Karpas-422 (cell line): ENCODE data around the gene CYBA. TPM values are rescaled to one million over a fixed set of nuclear protein-coding genes. Genes with fewer than 3 reads are reported as not detected.

Source experiments
- DNase-seq: peaks from one replicate; pipeline ENCODE4 v3.0.0-alpha.2; 2015
- H2AFZ ChIP-seq: fragments of 200-600 bp; sonication (generic); 2 replicates; pipeline ENCODE4 v1.6.1; 2014; ENCODE audit warnings: antibody characterized with exemption, low read length, mixed read lengths
- H3K27ac ChIP-seq: fragments of 200-600 bp; sonication (generic); 2 replicates; pipeline ENCODE4 v1.5.1; 2014; ENCODE audit warnings: mild to moderate bottlenecking, low read length, moderate library complexity
- H3K27me3 ChIP-seq: fragments of 200-600 bp; sonication (generic); 2 replicates; pipeline ENCODE4 v1.6.1; 2014; ENCODE audit warnings: low read length, mixed read lengths
- H3K36me3 ChIP-seq: fragments of 200-600 bp; sonication (generic); 2 replicates; pipeline ENCODE4 v1.6.1; 2014; ENCODE audit warnings: low read length, mixed read lengths; ENCODE audit not compliant: insufficient read depth
- H3K4me1 ChIP-seq: fragments of 200-600 bp; sonication (generic); 2 replicates; pipeline ENCODE4 v1.6.1; 2014; ENCODE audit warnings: mild to moderate bottlenecking, low read length, mixed read lengths
- H3K4me2 ChIP-seq: fragments of 200-600 bp; sonication (generic); 2 replicates; pipeline ENCODE4 v1.6.1; 2014; ENCODE audit warnings: low read length, low read depth, mild to moderate bottlenecking; ENCODE audit not compliant: poor library complexity, severe bottlenecking
- H3K4me3 ChIP-seq: fragments of 200-600 bp; sonication (generic); 2 replicates; pipeline ENCODE4 v1.5.1; 2014; ENCODE audit warnings: mild to moderate bottlenecking, antibody characterized with exemption, low read length, mixed read lengths
- H3K79me2 ChIP-seq: fragments of 200-600 bp; sonication (generic); 2 replicates; pipeline ENCODE4 v1.6.1; 2014; ENCODE audit warnings: mild to moderate bottlenecking, low read length, mixed read lengths
- H3K9ac ChIP-seq: fragments of 200-600 bp; sonication (generic); 2 replicates; pipeline ENCODE4 v1.6.0; 2014; ENCODE audit warnings: low read length
- H3K9me2 ChIP-seq: fragments of 200-600 bp; sonication (generic), shearing (Covaris generic); replicated peaks from 2 replicates; pipeline ENCODE4 v1.6.0; 2014; ENCODE audit warnings: mild to moderate bottlenecking, low read length, moderate library complexity; ENCODE audit not compliant: insufficient read depth
- H3K9me3 ChIP-seq: fragments of 300-700, 200-600 bp; sonication (generic); 2 replicates; pipeline ENCODE4 v1.6.1; 2014; ENCODE audit warnings: low read length, mixed read lengths
- H4K20me1 ChIP-seq: fragments of 200-600 bp; sonication (generic); 2 replicates; pipeline ENCODE4 v1.6.1; 2014; ENCODE audit warnings: mild to moderate bottlenecking, antibody characterized with exemption, low read length, low read depth; ENCODE audit not compliant: insufficient read depth
- total RNA-seq: library from RNA; depleted of rRNA; stranded (reverse); fragments of >200 nt; shearing (Covaris generic); gene quantifications from 2 replicates; pipeline ENCODE4 v1.2.3, GENCODE V29; 2014; ENCODE audit warnings: low replicate concordance; rRNA removed

Gene CYBA
- total RNA-seq: 395 and 1,207 TPM in 2 replicates

- H3K36me3 ChIP-seq: no peaks in the 10 kb centered on the region; the same call in 1 of the 2 replicates
- H3K9ac ChIP-seq: peak within 1 kb of the TSS; percentile 99
- peak within 1 kb of the TSS; percentile 94 for H3K27ac ChIP-seq
- no peak within 1 kb of the TSS; the same call in 1 of the 2 replicates for H2AFZ ChIP-seq
- H3K27me3 ChIP-seq: no peaks in the 10 kb centered on the region
- peaks cover 34% of the 10 kb centered on the region for H3K4me1 ChIP-seq
- peaks cover 34% of the 10 kb centered on the region for H4K20me1 ChIP-seq
- peak within 1 kb of the TSS; percentile 100 for H3K4me3 ChIP-seq
- peak within 1 kb of the TSS; percentile 97 for H3K4me2 ChIP-seq
- H3K9me3 ChIP-seq: no peaks in the 10 kb centered on the region
- no peaks in the 10 kb centered on the region for H3K9me2 ChIP-seq
- DNase-seq: peak; percentile 95
- peaks cover 18% of the 10 kb centered on the region for H3K79me2 ChIP-seq
Observed at GRCh38 chr16:88650749-88651275, at the start of gene CYBA. CYBA (minus strand) TSS chr16:88651053; CDS start chr16:88651013, 40 bp downstream.

GRCh38 chr16:88700322-88700635 lies 49.4 kb upstream of the CYBA start:
- Histone ChIP-seq H3K27ac (peak overlapping the region; percentile 61; the same call in 1 of the 2 replicates), H3K4me1 (peaks cover 41% of the 10 kb centered on the region), H3K27me3 (no peaks in the 10 kb centered on the region), H2AFZ (no peak overlapping the region), H3K9ac (peak overlapping the region; percentile 83), H3K4me3 (peak overlapping the region; percentile 70; the same call in 1 of the 2 replicates), H4K20me1 (peaks cover 20% of the 10 kb centered on the region; the same call in 1 of the 2 replicates), H3K79me2 (0 out of 2 replicates have a peak, but pooled peaks cover 5% of the 10 kb centered on the region), H3K9me2 (no peaks in the 10 kb centered on the region), H3K4me2 (peak overlapping the region; percentile 79), H3K36me3 (no peaks in the 10 kb centered on the region), H3K9me3 (no peaks in the 10 kb centered on the region)
- no peak for DNase-seq

DNA sequence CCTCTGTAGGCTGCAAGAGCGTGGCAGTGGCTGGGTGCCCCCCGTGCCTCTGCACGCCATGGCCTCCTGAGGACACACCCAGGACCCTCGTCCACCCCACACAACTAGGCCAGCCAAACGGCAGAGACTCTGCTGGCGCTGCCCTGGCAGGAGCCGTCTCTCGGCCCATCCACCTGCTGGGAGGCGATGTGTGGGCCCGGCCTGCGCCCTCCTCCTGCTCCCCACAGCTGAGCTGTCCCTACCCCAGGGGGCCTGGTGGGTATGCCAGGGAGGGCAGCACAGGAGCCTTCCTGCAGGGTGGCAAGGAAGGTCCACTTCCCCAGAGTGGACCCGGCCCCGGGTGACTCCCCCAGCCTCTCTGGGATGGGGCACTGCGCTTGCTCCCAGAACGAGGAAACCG lies 48.3 kb upstream of the CYBA start:
- no peak overlapping the region for H3K4me2 ChIP-seq
- H3K27me3 ChIP-seq: no peaks in the 10 kb centered on the region
- no peaks in the 10 kb centered on the region for H3K9me2 ChIP-seq
- DNase-seq: no peak
- H4K20me1 ChIP-seq: peaks cover 11% of the 10 kb centered on the region; the same call in 1 of the 2 replicates
- no peaks in the 10 kb centered on the region for H3K9me3 ChIP-seq
- H2AFZ ChIP-seq: no peak overlapping the region
- 0 out of 2 replicates have a peak, but pooled peaks cover 5% of the 10 kb centered on the region for H3K79me2 ChIP-seq
- H3K9ac ChIP-seq: no peak overlapping the region
- peaks cover 32% of the 10 kb centered on the region for H3K4me1 ChIP-seq
- no peaks in the 10 kb centered on the region for H3K36me3 ChIP-seq
- no peak overlapping the region for H3K27ac ChIP-seq
- no peak overlapping the region for H3K4me3 ChIP-seq

GRCh38 chr16:88698646-88699045 lies 47.8 kb upstream of the CYBA start:
- H4K20me1 ChIP-seq: peaks cover 5% of the 10 kb centered on the region; the same call in 1 of the 2 replicates
- H3K4me3 ChIP-seq: no peak overlapping the region
- no peaks in the 10 kb centered on the region for H3K36me3 ChIP-seq
- 0 out of 2 replicates have a peak, but pooled peaks cover 5% of the 10 kb centered on the region for H3K79me2 ChIP-seq
- H2AFZ ChIP-seq: no peak overlapping the region
- H3K27ac ChIP-seq: no peak overlapping the region
- H3K4me1 ChIP-seq: peaks cover 26% of the 10 kb centered on the region
- no peak for DNase-seq
- no peaks in the 10 kb centered on the region for H3K27me3 ChIP-seq
- H3K9me3 ChIP-seq: no peaks in the 10 kb centered on the region
- H3K9ac ChIP-seq: no peak overlapping the region
- H3K9me2 ChIP-seq: no peaks in the 10 kb centered on the region
- H3K4me2 ChIP-seq: no peak overlapping the region

DNA sequence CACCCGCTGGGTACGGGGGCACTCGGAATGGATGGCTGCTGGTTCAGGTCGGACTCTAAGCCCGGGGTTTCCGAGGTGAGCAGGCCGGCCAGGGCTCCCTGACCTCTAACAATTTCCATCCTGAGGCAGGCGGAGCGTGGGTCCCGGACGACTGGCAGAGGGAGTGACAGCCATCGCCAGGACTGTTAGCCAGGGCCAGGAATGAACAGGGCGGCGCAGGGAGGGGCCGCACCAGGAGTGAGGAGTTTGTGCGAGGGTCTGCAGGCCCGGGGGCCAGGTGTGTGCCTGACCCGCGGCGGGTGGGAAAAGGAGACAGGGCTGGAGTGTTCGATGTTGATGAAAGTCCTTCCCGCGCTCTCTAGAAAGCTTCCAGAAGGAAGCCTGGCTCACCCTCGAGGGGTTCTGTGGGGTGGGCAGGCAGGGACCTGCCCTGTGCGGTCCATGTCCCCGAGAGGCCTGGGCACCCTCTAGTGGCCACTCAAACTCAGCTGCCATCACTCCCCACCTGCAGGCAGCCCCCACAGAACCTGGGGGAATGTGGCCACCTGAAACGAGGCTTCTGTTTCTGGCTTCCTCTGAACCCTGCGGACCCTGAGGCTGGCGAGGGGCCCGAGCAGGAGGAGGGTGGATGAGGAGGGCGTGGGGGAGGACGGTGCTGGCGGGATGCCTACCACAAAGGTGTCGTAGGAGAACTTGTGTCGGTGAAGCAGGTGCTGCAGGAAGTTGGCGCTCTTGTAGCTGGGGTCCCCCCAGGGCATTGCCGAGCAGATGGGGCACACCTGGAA lies 47.2 kb upstream of the CYBA start:
- no peaks in the 10 kb centered on the region for H3K27me3 ChIP-seq
- no peaks in the 10 kb centered on the region for H3K9me2 ChIP-seq
- H3K36me3 ChIP-seq: no peaks in the 10 kb centered on the region
- no peak overlapping the region for H2AFZ ChIP-seq
- H3K9ac ChIP-seq: no peak overlapping the region
- no peak overlapping the region for H3K4me3 ChIP-seq
- H3K4me1 ChIP-seq: peaks cover 23% of the 10 kb centered on the region
- H3K79me2 ChIP-seq: 0 out of 2 replicates have a peak, but pooled peaks cover 5% of the 10 kb centered on the region
- no peak for DNase-seq
- no peak overlapping the region for H3K4me2 ChIP-seq
- H3K27ac ChIP-seq: no peak overlapping the region
- no peaks in the 10 kb centered on the region for H4K20me1 ChIP-seq
- no peaks in the 10 kb centered on the region for H3K9me3 ChIP-seq

DNA sequence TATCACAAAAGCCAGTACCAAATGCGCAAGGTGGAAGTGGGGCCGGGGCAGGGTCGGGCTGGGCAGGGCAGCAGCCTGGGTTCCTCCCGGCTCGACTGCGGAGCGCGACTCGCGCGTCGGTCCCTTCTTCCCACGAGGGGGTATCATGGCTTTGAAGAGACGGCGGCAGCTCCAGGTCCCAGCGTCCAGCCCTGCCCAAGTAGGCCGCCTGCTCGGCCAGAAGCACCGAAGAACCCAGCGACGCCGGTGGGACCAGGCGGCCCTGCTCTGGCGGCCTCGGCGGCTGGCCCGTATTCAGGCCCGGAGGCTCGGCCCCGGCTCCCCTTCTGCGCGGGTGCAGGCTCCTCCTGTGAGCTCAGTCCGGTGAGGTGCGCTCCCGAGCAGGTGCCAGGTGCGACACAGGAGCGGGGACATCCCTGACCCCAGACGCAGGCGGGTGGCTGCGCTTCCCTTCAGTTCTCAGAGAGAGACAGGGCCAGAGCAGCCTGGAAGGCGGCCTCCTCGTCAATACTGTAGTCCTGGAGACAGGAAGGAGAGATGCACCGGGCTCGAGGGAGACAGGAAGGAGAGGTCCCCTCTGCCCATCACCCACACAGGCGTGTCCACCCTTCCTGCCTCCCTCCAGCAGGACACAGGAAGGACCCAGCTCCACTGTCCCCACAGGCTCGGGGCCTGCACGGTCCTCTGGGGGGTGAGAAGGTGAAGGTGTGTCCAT lies 46.4 kb upstream of the CYBA start:
- Histone ChIP-seq H3K36me3 (no peaks in the 10 kb centered on the region), H3K9ac (no peak overlapping the region), H3K27me3 (no peaks in the 10 kb centered on the region), H3K27ac (no peak overlapping the region), H3K4me3 (no peak overlapping the region), H3K4me1 (peaks cover 23% of the 10 kb centered on the region), H3K79me2 (0 out of 2 replicates have a peak, but pooled peaks cover 5% of the 10 kb centered on the region), H2AFZ (no peak overlapping the region), H4K20me1 (no peaks in the 10 kb centered on the region), H3K9me3 (no peaks in the 10 kb centered on the region), H3K4me2 (no peak overlapping the region), H3K9me2 (no peaks in the 10 kb centered on the region)
- DNase-seq: no peak

GRCh38 chr16:88696441-88696840 lies 45.6 kb upstream of the CYBA start:
- H4K20me1 ChIP-seq: no peaks in the 10 kb centered on the region
- no peaks in the 10 kb centered on the region for H3K36me3 ChIP-seq
- no peak overlapping the region for H2AFZ ChIP-seq
- H3K4me2 ChIP-seq: no peak overlapping the region
- no peaks in the 10 kb centered on the region for H3K27me3 ChIP-seq
- H3K9me2 ChIP-seq: no peaks in the 10 kb centered on the region
- H3K4me1 ChIP-seq: peaks cover 15% of the 10 kb centered on the region
- no peak overlapping the region for H3K9ac ChIP-seq
- no peak for DNase-seq
- H3K9me3 ChIP-seq: no peaks in the 10 kb centered on the region
- H3K4me3 ChIP-seq: no peak overlapping the region
- H3K79me2 ChIP-seq: 0 out of 2 replicates have a peak, but pooled peaks cover 2% of the 10 kb centered on the region
- no peak overlapping the region for H3K27ac ChIP-seq

DNA sequence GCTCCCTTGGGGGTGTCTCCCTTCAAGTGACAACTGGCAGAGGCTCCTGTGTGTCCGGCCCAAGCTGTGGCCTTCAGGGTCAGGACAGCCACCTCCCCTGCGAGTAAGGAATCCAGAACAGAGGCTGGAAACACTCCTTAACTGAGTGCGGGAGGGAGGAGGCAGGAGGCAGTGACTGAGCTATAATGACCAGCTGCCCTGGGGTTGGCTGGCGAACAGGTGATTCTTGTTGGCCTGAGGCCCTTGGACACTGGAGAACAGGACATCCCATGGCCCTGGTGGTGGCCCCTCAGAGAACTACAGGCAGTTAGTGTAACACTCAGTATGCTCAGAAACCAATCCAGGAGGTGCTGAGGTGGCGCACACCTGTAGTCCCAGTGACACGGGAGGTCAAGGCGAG lies 44.9 kb upstream of the CYBA start:
- no peaks in the 10 kb centered on the region for H4K20me1 ChIP-seq
- no peak overlapping the region for H3K27ac ChIP-seq
- no peak overlapping the region for H3K4me3 ChIP-seq
- H3K4me1 ChIP-seq: peaks cover 8% of the 10 kb centered on the region
- H3K9ac ChIP-seq: no peak overlapping the region
- no peaks in the 10 kb centered on the region for H3K36me3 ChIP-seq
- DNase-seq: no peak
- no peak overlapping the region for H3K4me2 ChIP-seq
- no peaks in the 10 kb centered on the region for H3K9me3 ChIP-seq
- no peaks in the 10 kb centered on the region for H3K9me2 ChIP-seq
- no peaks in the 10 kb centered on the region for H3K27me3 ChIP-seq
- H2AFZ ChIP-seq: no peak overlapping the region
- H3K79me2 ChIP-seq: no peaks in the 10 kb centered on the region
